HuH-7.5 (cell line): Measurements from ENCODE around the gene DUOX1.
A peak's percentile ranks its signal among the peaks of the same experiment; 100 is the strongest.

ENCODE experiments used
- DNase-seq: peaks from one replicate; pipeline ENCODE4 v3.0.0; 2011; ENCODE audit warnings: low spot score

Gene DUOX1

GRCh38 chr15:45143946-45144345, 14.2 kb downstream of the DUOX1 start:
- DNase-seq = no peak

DNA sequence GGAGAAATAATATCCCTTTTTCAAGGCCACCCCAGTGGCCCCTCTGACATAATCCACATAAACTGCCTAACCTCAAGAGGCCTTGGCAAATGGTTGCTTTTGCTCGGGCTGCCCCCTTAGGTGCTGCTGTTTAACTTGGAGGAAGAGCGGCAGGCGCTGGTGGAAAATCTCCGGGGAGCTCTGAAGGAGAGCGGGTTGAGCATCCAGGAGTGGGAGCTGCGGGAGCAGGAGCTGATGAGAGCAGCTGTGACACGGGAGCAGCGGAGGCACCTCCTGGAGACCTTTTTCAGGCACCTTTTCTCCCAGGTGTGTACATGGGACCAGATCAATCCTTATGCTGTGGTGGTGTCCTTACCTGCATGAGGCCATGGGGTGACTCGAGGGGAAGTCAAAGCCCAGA, 15.0 kb downstream of the DUOX1 start:
- no peak for DNase-seq

- no peak for DNase-seq
Observed at GRCh38 chr15:45146405-45146804, 16.6 kb downstream of the DUOX1 start.

DNA sequence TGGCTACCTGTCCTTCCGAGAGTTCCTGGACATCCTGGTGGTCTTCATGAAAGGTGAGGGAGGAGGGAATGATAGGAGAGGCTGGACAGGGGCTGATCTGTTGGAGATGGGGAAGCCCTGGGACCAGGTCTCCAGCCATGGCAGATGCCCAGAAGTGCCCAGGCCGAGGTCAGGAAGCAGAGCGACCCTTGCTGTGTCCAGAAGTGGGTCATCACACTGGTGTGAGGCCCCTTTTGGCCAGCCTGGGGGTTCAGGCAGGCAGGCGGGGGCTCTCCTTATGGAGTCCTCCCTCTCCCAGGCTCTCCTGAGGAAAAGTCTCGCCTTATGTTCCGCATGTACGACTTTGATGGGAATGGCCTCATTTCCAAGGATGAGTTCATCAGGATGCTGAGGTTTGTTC, 17.8 kb downstream of the DUOX1 start:
- no peak for DNase-seq

- no peak for DNase-seq
Observed at GRCh38 chr15:45148076-45149059, 18.6 kb downstream of the DUOX1 start.

- no peak for DNase-seq
Observed at GRCh38 chr15:45149060-45149459, 19.3 kb downstream of the DUOX1 start.

DNA sequence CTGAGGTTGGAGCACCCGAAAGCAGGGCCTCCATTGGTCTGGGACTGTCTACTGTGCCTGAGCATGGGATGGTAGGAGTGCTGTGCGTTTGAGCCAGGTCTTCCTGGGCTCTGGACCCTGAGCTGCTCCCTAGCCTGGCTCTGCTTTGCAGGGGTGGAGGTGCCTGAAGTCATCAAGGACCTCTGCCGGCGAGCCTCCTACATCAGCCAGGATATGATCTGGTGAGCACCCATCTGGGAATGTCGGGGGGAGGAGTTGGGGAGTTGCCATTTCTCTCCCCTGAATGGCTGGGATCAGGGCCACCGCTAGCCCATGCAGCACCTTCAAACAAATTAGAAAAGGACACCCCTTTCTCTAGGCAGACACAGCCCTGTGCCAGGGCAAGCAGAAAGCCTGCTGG, 20.7 kb downstream of the DUOX1 start:
- DNase-seq = no peak

- no peak for DNase-seq
Observed at GRCh38 chr15:45150997-45151396, 21.2 kb downstream of the DUOX1 start.

GRCh38 chr15:45151998-45152828, 22.4 kb downstream of the DUOX1 start:
- DNase-seq = no peak

DNA sequence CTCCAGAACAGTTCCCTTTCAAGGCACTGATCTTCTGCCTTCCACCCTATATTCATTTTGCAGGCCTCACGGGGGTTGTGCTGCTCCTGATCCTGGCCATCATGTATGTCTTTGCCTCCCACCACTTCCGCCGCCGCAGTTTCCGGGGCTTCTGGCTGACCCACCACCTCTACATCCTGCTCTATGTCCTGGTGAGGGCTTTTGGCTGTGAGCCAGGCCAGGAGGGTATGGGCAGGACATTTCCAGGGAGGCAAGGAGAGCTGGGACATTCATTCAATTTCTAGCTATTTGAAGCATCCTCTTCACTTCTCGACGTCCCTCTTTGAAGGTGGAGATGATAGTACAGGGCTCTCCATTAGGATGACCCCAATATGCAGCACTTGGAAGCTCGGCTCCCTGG, 25.9 kb downstream of the DUOX1 start:
- no peak for DNase-seq

GRCh38 chr15:45156744-45157455, 27.1 kb downstream of the DUOX1 start:
- DNase-seq = no peak

- DNase-seq = no peak
Observed at GRCh38 chr15:45157974-45158373, 28.2 kb downstream of the DUOX1 start.

DNA sequence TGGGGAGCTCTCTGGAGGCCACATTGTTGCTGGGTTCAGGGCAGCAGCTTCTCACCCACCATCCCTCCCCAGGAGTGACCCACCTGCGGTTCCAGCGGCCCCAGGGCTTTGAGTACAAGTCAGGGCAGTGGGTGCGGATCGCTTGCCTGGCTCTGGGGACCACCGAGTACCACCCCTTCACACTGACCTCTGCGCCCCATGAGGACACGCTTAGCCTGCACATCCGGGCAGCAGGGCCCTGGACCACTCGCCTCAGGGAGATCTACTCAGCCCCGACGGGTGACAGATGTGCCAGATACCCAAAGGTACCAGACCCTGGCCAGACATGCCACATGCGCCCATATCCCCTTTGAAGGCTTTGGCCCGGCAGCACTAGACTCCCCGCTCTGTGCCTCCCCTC, 31.9 kb downstream of the DUOX1 start:
- DNase-seq = no peak

- peak; percentile 98 for DNase-seq
Observed at GRCh38 chr15:45162771-45163507, 33.1 kb downstream of the DUOX1 start.

GRCh38 chr15:45163508-45163856, 33.7 kb downstream of the DUOX1 start:
- no peak for DNase-seq

GRCh38 chr15:45164914-45165313, 35.1 kb downstream of the DUOX1 start:
- no peak for DNase-seq

GRCh38 chr15:45165536-45165935, 35.7 kb downstream of the DUOX1 start:
- no peak for DNase-seq

DNA sequence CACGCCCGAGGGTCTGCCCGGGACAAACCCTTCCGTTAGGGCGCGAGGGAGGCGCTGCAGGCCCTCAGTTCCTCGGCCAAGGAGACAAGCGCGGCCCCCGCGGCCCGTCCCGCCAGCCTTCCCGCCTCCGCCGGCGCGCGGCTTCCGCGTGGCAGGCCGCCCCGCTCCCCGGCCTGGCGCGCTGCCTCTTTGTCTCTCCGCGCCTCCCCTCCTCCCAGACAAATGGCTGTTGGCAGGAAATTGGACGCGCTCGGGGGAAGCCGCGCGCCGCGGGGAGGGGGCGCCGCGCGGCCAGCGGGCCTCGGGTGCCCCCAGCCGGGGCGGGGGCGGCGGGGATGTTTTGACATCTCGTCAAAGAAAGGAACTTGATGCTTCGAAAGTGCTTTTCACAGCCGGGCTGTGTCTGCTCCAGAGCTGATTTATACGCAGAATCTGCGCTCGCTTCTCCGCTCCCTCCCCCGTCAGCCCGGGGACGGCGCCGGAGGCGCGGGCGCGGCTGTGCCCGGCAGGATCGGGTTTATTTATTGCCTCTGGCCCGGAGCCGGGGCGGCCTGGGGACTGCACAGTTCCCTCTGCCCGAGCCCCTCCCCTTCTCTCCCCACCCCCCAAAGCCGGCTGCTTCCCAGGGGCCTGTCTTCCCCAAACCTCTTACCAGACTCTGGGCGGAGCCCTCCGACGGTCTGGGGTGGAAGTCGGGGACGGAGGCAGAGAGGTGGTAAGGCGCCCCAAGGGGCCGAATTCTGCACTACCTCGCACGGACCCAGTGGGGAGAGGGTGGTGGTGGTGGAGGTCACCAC, 37.2 kb downstream of the DUOX1 start:
- DNase-seq = peak; percentile 90

- DNase-seq = no peak
Observed at GRCh38 chr15:45167631-45168205, 37.9 kb downstream of the DUOX1 start.

- no peak for DNase-seq
Observed at GRCh38 chr15:45168286-45168685, 38.5 kb downstream of the DUOX1 start.
